Activated CD4-positive, CD25-positive, alpha-beta regulatory T cell treated with anti-CD3 and anti-CD28 coated beads, Interleukin-2, amount 50 U/mL, for 24 hours (primary cell): ENCODE measurements around the gene TIGD2.
"Not testable (repeated sequence)": the region's sequence is repeated elsewhere in the genome, so short reads cannot be mapped to it uniquely, and the experiment has no call there.

Source experiments
- ATAC-seq, 2 donors: fragments of 150-1000 bp; cut with Tn5 transposase; one replicate each; pipeline ENCODE4 v1.10.0; 2021; ENCODE audit warnings: mild to moderate bottlenecking in 1 of 2, moderate library complexity in 1 of 2

The TIGD2 gene

DNA sequence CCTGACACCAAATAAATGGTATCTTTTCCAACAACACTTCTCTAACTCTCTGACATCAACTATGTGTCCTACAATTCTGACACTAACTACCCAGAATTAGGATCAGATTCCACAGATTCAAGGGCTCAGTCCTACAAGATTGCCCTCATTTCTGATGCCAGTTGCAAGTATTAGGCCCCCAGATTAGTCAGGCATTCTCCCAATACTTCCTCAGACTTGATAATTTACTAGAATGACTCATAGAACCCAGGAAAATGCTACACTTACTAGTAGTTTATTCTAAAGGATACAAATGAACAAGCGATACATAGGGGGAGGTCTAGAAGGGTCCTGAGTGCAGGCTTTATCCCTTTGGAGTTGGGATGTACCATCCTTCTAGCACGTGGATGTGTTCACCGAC lies 8.5 kb downstream of the TIGD2 start:
- ATAC-seq: no peak

DNA sequence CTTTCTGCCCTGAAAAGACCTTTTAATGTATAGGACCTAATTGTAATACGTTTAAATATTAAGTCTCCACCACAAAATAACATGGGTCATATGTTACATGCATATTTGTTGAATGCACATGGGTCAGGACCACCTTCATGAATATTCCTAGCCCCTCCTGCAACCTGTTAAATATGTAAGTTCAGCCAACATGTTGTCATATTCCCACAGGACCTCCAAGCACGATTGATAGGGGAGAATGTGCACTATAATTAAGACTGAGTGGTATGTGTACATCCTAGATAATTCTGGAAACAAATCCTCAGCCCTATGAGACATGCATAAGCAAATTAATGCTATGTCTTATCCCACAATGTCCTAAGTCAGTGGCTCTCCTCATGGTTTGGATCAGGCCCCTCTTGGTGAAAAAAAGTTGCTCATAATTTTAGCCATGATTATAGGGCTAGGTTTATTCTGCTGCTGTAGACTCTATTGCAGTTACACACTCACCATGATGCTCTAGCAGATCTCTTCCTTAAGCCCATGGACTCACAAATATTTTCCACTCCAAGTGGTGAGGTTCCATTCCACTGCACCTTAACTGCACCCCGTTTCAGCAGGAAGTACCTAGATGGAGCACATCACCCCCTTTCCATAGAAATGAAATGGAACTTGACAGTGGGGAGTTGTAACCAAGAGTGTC lies 10.2 kb downstream of the TIGD2 start:
- ATAC-seq: no peak

GRCh38 chr4:89123451-89123851 lies 12.1 kb downstream of the TIGD2 start:
- ATAC-seq: no peak

GRCh38 chr4:89125901-89126782 lies 14.8 kb downstream of the TIGD2 start:
- no peak for ATAC-seq

GRCh38 chr4:89129080-89129640 lies 17.8 kb downstream of the TIGD2 start:
- ATAC-seq: no peak

DNA sequence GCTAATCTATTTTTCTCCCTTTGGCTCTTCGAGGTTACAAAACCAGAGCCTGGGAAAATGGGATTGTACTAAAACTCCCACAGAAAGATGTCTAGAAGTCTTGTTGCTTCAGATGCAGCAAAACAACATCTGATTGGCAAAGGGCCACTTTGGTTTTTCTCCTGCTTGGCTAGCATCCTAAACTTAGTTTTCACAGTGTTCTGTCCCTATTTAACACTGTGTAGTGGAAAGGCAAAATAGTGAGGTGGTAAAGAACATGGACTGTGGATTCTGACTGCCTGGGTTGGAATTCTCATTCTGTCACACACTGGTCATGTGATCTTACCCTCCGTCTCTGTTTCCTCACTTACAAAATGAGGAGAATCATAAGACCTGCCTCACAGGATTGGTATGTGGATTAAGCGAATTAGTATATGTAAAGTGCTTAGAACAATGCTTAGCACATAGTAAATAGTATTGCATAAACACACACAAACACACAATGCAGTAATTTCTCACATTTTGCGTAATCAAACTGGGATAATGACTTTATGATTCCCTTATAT lies 23.5 kb downstream of the TIGD2 start:
- no peak for ATAC-seq

- ATAC-seq: no peak
Measured at GRCh38 chr4:89136525-89136924, 25.2 kb downstream of the TIGD2 start.

- no peak for ATAC-seq
Measured at GRCh38 chr4:89137231-89137630, 25.9 kb downstream of the TIGD2 start.

DNA sequence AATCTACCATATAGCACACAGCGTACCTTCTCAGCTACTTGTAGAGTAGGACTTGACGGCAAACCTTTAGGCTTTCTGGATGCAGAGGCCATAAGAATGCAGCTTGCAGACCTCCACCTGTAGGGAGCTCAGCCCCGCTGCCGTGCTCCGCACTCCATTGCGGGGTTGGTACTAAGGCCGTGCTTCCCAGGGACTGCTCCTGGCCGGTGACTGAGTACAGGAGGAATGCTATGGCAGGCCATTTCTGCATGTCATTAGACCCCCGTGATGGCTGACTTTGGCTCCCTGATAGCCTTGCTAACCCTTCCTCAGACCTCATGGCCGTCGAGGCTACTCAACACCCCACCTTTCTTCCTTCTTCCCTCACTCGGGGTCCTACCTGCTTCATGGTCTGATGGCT lies 26.4 kb downstream of the TIGD2 start:
- no peak for ATAC-seq

DNA sequence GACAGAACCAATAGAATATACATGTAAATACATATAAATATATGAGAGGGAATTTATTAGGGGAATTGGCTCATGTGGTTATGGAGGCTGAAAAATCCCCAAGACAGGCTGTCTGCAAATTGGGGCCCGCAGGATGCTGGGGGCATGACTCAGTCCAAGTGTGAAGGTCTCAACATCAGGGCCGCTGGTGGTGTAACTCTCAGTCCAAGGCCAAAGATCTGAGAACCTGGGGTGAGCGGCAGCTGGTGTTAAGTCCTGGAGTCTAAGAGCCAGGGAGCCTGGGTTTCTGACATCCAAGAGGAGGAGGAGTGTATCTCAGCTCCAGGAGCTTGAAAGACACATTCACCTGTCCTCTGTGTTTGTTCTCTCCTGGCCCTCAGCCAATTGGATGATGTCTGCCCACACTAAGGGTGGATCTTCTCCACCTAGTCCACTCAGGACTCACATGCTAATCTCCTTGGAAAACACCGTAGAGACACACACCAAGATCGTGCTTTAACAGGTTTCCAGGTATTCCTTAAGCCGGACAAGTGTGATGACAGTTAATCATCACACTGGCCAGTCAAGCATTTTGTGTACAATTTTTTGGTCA lies 28.9 kb downstream of the TIGD2 start:
- ATAC-seq: no peak

DNA sequence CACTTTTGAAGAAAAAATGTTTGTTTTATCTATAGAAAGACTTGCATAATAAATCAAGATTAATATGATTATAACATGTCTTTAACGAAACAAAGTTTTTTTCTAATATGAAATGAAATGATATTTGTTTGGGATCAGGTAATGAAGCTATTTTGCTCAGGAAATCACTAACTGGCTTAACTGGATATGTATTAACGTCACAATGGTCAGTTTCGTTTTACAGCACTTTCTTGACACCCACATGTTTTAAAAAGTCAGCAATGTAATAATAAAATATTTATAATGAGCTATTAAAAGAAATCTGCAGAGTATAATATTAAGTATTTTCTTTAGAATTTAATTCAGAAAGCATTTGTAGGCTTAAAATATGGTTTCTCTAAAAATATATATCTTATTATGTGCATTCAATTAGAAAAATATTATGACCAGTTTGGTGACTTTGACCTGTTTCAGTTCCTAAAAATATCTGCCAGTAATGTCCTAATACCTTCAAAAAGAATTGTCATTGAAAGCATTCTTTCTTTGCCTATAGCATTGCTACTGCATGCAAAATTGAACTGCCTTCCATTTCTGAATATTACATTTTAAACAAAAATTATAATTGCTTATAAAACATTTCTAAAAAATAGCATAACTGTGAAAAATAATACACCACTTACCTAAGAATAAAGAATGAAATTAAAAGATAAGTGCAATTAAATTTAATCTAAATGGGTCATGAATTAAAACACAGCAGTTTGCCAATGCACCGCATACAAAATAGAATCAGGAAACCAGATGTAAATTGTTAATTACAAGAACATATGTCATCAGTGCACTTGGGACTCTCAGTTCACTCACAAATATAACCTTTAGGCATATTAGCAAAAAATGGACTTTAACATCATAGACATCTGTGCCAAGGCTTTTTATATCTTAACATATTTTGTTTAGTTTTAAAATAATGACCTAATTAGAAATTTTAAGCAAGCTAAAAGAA lies 31.6 kb downstream of the TIGD2 start:
- no peak for ATAC-seq

DNA sequence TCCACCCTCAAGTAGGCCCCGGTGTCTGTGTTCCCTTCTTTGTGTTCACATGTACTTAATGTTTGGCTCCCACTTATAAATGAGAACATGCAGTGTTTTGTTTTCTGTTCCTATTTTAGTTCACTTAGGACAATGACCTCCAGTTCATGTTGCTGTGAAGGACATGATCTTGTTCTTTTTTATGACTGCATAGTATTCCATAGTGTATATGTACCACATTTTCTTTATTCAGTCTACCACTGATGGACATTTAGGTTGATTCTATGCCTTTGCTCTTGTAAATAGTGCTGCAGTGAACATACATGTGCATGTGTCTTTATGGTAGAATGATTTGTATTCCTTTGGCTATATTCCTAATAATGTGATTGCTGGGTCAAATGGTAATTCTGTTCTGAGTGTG lies 33.3 kb downstream of the TIGD2 start:
- not testable (repeated sequence) for ATAC-seq

DNA sequence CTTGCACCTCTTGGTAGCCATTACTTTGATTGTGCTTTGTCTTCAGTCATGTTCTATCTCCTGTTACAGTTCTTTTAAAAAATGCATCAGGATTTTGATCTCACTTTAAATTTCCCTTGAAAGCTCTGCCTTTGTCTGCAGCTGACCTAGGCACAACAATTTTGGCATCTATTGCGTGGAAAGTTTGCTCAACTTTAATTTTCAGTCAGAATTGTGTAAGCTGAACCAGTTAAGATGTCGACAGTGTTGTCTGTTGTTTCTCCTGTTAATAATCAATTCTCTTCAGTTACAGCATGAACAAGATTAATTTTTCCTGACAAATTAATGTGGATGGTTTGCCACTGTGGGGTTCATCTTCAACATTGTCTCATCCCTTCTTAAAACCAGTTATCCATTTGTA lies 34.9 kb downstream of the TIGD2 start:
- ATAC-seq: no peak

- ATAC-seq: no peak
Measured at GRCh38 chr4:89152972-89153371, 41.6 kb downstream of the TIGD2 start.

- no peak for ATAC-seq
Measured at GRCh38 chr4:89156174-89156914, 45.0 kb downstream of the TIGD2 start.

- ATAC-seq: no peak
Measured at GRCh38 chr4:89157488-89158024, 46.2 kb downstream of the TIGD2 start.

DNA sequence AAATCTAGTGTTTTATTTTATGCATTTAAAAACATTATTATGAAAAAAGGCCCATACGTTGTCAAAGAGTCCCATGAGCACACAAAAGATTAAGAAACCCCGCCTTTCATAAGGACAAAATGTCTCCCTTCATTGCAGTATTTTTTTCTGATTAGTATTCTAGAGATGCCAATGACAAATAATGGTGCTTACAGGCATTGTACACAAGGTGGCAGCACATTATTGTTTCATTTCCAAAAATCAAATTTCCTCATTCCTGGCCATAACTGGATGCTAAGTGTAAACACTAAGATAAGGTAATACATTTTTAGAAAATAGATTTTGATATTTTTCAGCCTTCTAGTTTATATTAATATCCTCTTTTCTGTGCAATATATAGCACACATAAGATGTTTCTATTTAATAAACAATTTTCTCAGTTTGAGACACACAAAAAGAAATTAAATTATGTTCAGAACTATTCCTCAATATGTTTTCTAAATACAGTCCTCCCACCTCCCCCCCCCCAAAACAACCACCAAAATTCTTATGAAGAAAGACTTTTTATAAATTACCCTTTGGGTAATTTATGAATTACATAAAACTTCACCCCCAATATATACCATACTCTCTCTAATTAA lies 47.7 kb downstream of the TIGD2 start:
- ATAC-seq: no peak

DNA sequence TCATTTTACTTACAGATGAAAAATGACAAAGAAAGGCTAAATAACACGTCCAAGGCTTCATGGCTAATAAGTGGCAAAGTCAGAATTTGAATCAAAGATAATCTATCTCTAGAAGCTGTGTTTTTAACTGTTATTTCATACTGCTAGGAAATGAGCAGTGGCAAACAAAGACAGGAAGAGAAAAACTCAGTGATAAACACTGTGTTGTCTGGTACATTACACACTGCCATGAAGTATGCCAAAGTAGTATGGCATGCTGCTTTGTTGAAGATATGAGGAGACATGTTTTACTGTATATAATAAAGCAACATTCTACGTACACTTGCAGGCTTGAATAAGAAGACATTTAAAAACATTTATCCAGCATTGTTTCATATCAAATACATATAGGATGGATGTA lies 49.5 kb downstream of the TIGD2 start:
- no peak for ATAC-seq

DNA sequence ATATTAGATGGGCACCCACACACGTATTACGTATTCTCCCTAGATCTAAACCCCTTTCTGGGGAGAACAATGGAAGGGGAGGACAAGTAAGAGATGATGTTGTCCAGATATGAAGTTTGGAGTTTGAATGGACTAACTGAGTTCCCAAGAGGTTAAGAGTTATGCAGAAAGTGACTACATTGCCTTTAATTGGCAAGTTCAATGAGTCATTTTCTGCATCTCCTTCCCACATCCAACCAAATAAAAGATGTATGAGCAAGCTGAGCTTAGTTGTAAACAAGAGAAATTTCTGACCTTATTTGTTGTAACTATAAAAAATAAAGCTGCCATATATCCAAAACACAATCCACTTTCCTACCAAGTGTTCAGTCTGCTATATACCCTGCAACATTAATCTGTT lies 50.5 kb downstream of the TIGD2 start:
- ATAC-seq: no peak

GRCh38 chr4:89162496-89162895 lies 51.2 kb downstream of the TIGD2 start:
- ATAC-seq: no peak

DNA sequence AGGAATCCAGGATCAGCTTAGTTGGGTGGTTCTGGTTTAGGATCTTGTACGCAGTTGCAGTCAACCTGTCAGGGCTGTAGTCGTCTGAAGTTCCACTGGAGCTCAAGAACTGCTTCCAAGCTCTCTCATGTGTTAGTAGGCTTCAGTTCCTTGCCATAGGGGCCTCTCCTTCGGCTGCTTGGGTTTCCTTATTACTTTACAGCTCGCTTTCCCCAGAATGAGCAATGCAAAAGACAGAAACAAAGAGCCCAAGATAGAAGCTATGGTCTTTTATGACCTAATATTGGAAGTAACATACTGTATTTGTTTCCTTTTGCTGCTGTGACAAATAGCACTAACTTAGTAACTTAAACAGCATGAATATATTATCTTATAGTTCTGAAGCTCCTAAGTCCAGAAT lies 51.7 kb downstream of the TIGD2 start:
- no peak for ATAC-seq
